Upper lobe of left lung (tissue), 4 donors: ENCODE results near the gene CTBP2.

Experiments used
- POLR2A ChIP-seq, 4 donors: fragments of 450-650 bp; IDR thresholded peaks; one replicate each; pipeline ENCODE4 v1.5.1; 2016 to 2017; ENCODE audit warnings: antibody characterized with exemption in 4 of 4, mild to moderate bottlenecking in 2 of 4
- POLR2AphosphoS5 ChIP-seq, 2 donors: sonication (generic); formaldehyde crosslinking; IDR thresholded peaks; one replicate each; pipeline ENCODE4 v1.5.1; 2017; ENCODE audit warnings: antibody characterized with exemption in 2 of 2
- TF ChIP-seq, protein P1 (sequence below), 6 experiments: fragments of 450-650 bp in 4 of 6; fragments of 200-600 bp in 2 of 6; sonication (generic) in 2 of 6; IDR thresholded peaks; one replicate each; pipeline ENCODE4 v1.5.1; 2016 to 2019; ENCODE audit warnings: antibody characterized with exemption in 6 of 6

DNA sequence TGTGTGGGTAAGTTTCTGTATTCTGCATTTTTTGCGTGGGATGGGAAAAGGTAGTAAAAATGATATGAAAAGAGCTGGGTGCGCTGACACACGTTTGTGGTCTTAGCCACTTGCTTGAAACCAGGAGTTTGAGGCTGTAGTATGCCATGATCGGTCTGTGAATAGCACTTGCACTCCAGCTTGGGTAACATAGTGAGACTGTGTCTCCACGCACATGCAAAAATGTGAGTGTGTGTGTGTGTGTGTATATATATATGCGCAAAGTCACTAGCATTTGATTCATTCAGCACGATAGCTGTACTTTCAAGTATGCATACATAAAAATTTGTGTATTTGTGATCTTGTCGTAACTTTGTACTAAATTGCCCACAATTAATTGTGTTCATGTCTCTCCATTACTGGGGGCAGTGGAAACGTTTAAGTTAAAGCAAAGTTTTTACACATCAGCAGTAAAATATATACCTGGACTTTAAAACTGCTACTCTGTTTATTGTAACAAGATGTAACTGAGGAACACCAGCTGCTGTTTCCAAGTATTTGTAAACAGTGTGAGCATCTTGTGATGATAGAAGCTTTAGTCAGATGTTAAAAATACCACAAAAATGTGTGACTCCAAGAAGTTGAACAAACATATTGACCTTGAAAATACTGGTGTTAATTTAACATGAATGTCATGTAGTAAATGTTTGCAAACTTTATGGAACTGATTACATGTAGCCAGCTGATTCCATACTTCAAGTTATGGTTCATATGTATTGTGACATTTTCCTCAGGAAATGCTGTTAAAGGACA is 216.9 kb downstream of the CTBP2 start:
- no peak for TF ChIP-seq POLR2AphosphoS5 (IDR thresholded peaks at IDR 0.05)
- TF ChIP-seq, protein P1, sequence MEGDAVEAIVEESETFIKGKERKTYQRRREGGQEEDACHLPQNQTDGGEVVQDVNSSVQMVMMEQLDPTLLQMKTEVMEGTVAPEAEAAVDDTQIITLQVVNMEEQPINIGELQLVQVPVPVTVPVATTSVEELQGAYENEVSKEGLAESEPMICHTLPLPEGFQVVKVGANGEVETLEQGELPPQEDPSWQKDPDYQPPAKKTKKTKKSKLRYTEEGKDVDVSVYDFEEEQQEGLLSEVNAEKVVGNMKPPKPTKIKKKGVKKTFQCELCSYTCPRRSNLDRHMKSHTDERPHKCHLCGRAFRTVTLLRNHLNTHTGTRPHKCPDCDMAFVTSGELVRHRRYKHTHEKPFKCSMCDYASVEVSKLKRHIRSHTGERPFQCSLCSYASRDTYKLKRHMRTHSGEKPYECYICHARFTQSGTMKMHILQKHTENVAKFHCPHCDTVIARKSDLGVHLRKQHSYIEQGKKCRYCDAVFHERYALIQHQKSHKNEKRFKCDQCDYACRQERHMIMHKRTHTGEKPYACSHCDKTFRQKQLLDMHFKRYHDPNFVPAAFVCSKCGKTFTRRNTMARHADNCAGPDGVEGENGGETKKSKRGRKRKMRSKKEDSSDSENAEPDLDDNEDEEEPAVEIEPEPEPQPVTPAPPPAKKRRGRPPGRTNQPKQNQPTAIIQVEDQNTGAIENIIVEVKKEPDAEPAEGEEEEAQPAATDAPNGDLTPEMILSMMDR (IDR thresholded peaks at IDR 0.05): no peak
- TF ChIP-seq POLR2A (IDR thresholded peaks at IDR 0.05): no peak
